SK-N-SH (cell line): ENCODE data around the gene ARMC8.

Experiments
- ELF1 ChIP-seq: IDR thresholded peaks from 2 replicates; pipeline ENCODE4 v1.4.0; 2012
- EZH2phosphoT487 ChIP-seq: fragments of 200-600 bp; sonication (generic); IDR thresholded peaks from 2 replicates; pipeline ENCODE4 v1.6.1; 2017; ENCODE audit warnings: low read depth, mixed run types, mild to moderate bottlenecking, antibody characterized with exemption, moderate library complexity, borderline replicate concordance
- GABPA ChIP-seq: IDR thresholded peaks from 2 replicates; pipeline ENCODE4 v1.4.0; 2012; ENCODE audit warnings: low read depth, mild to moderate bottlenecking
- REST ChIP-seq: IDR thresholded peaks from 2 replicates; pipeline ENCODE4 v1.6.1; 2012; ENCODE audit warnings: mild to moderate bottlenecking, low read depth, low read length, moderate library complexity
- TAF1 ChIP-seq: IDR thresholded peaks from 2 replicates; pipeline ENCODE4 v1.6.1; 2012; ENCODE audit warnings: low read depth, mild to moderate bottlenecking, low read length, moderate library complexity, borderline replicate concordance
- TF ChIP-seq, protein P1 (sequence below): fragments of 200-600 bp; sonication (generic); IDR thresholded peaks from 2 replicates; pipeline ENCODE4 v1.6.1; 2017; ENCODE audit warnings: antibody characterized with exemption, mild to moderate bottlenecking, moderate library complexity
- TF ChIP-seq, protein P2 (sequence below): IDR thresholded peaks from 2 replicates; pipeline ENCODE4 v1.4.0; 2012; ENCODE audit warnings: low read depth, borderline replicate concordance

- TF ChIP-seq, protein P1, sequence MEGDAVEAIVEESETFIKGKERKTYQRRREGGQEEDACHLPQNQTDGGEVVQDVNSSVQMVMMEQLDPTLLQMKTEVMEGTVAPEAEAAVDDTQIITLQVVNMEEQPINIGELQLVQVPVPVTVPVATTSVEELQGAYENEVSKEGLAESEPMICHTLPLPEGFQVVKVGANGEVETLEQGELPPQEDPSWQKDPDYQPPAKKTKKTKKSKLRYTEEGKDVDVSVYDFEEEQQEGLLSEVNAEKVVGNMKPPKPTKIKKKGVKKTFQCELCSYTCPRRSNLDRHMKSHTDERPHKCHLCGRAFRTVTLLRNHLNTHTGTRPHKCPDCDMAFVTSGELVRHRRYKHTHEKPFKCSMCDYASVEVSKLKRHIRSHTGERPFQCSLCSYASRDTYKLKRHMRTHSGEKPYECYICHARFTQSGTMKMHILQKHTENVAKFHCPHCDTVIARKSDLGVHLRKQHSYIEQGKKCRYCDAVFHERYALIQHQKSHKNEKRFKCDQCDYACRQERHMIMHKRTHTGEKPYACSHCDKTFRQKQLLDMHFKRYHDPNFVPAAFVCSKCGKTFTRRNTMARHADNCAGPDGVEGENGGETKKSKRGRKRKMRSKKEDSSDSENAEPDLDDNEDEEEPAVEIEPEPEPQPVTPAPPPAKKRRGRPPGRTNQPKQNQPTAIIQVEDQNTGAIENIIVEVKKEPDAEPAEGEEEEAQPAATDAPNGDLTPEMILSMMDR, result no peak
- TF ChIP-seq, protein P2, sequence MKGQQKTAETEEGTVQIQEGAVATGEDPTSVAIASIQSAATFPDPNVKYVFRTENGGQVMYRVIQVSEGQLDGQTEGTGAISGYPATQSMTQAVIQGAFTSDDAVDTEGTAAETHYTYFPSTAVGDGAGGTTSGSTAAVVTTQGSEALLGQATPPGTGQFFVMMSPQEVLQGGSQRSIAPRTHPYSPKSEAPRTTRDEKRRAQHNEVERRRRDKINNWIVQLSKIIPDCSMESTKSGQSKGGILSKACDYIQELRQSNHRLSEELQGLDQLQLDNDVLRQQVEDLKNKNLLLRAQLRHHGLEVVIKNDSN, result no peak
- TF ChIP-seq REST (no peak), ELF1 (no peak), GABPA (no peak), TAF1 (no peak), EZH2phosphoT487 (no peak)
These were observed 66.5 kb downstream of the ARMC8 start for GRCh38 chr3:138253609-138254008.
